ENCODE results near the gene PARD6B. TPM values are rescaled to one million over a fixed set of nuclear protein-coding genes. Genes with fewer than 3 reads are reported as not detected.
"Not testable (repeated sequence)": the region's sequence is repeated elsewhere in the genome, so short reads cannot be mapped to it uniquely, and the experiment has no call there.

The PARD6B gene
- total RNA-seq, 4 donors from 2014 or later: 0.72 to 15.3 (median 2.3) TPM

- ATAC-seq (peak in 1 of 2 donors; percentile 40), DNase-seq (peak in 1 of 2 donors; percentile 37)
- peaks cover 5 to 10% of the 10 kb centered on the region in 2 donors for H3K4me1 ChIP-seq
- H3K36me3 ChIP-seq: no peaks in the 10 kb centered on the region
- no peaks in the 10 kb centered on the region for H3K9me3 ChIP-seq
- in situ Hi-C loops (cut with MboI; ENCODE audit: low sequenced_read_pairs in 4 of 4) (no loop called here), intact Hi-C loops (cut with DNase I; ENCODE audit: low total_unique reads) (no loop called here)
- H3K27me3 ChIP-seq: no peaks in the 10 kb centered on the region
- TF ChIP-seq CTCF (IDR thresholded peaks at IDR 0.05 in 4 of 5, conservative IDR thresholded peaks at IDR 0.05 in 1 of 5) (no peak), POLR2A (IDR thresholded peaks at IDR 0.05) (no peak)
- no peak overlapping the region for H3K4me3 ChIP-seq
- peak overlapping the region in 1 of 4 donors; percentile 5 for H3K27ac ChIP-seq
Observed at GRCh38 chr20:50695135-50695872, 36.1 kb upstream of the PARD6B start.

- H3K9me3 ChIP-seq; DNase-seq; H3K27me3 ChIP-seq; H3K4me3 ChIP-seq; H3K36me3 ChIP-seq; ATAC-seq; in situ Hi-C loops (cut with MboI; ENCODE audit: low sequenced_read_pairs in 4 of 4); H3K27ac ChIP-seq; intact Hi-C loops (cut with DNase I; ENCODE audit: low total_unique reads): not testable (repeated sequence)
- H3K4me1 ChIP-seq: peaks cover 0 to 10% of the 10 kb centered on the region in 2 donors
Observed at GRCh38 chr20:50698255-50698654, 33.1 kb upstream of the PARD6B start.

GRCh38 chr20:50699688-50700087 lies 31.7 kb upstream of the PARD6B start:
- in situ Hi-C loops (cut with MboI; ENCODE audit: low sequenced_read_pairs in 4 of 4) (no loop called here), intact Hi-C loops (cut with DNase I; ENCODE audit: low total_unique reads) (no loop called here)
- H3K9me3 ChIP-seq: no peaks in the 10 kb centered on the region
- TF ChIP-seq POLR2A (IDR thresholded peaks at IDR 0.05) (no peak), CTCF (IDR thresholded peaks at IDR 0.05 in 4 of 5, conservative IDR thresholded peaks at IDR 0.05 in 1 of 5) (no peak)
- H3K27me3 ChIP-seq: no peaks in the 10 kb centered on the region
- no peak overlapping the region for H3K4me3 ChIP-seq
- no peak for DNase-seq
- no peaks in the 10 kb centered on the region for H3K36me3 ChIP-seq
- no peak for ATAC-seq
- H3K27ac ChIP-seq: no peak overlapping the region
- peaks cover 0 to 8% of the 10 kb centered on the region in 2 donors for H3K4me1 ChIP-seq

GRCh38 chr20:50701041-50701963 lies 30.1 kb upstream of the PARD6B start:
- DNase-seq (no peak), ATAC-seq (no peak)
- in situ Hi-C loops (cut with MboI; ENCODE audit: low sequenced_read_pairs in 4 of 4): no loop called here
- no peaks in the 10 kb centered on the region for H3K9me3 ChIP-seq
- TF ChIP-seq POLR2A (IDR thresholded peaks at IDR 0.05) (no peak), CTCF (IDR thresholded peaks at IDR 0.05 in 4 of 5, conservative IDR thresholded peaks at IDR 0.05 in 1 of 5) (no peak)
- no peak overlapping the region for H3K27ac ChIP-seq
- no peaks in the 10 kb centered on the region for H3K36me3 ChIP-seq
- intact Hi-C loops (cut with DNase I; ENCODE audit: low total_unique reads): no loop called here
- no peak overlapping the region for H3K4me3 ChIP-seq
- no peaks in the 10 kb centered on the region for H3K4me1 ChIP-seq
- H3K27me3 ChIP-seq: no peaks in the 10 kb centered on the region

- H3K9me3 ChIP-seq; ATAC-seq; H3K27ac ChIP-seq; H3K27me3 ChIP-seq; H3K36me3 ChIP-seq; H3K4me3 ChIP-seq; in situ Hi-C loops (cut with MboI; ENCODE audit: low sequenced_read_pairs in 4 of 4); intact Hi-C loops (cut with DNase I; ENCODE audit: low total_unique reads); H3K4me1 ChIP-seq; DNase-seq: not testable (repeated sequence)
Observed at GRCh38 chr20:50703651-50704438, 27.5 kb upstream of the PARD6B start.

All from gastrocnemius medialis (tissue), 4 donors.